Panc1 (cell line): Measurements from ENCODE around the gene LAYN. TPM values are rescaled to one million over a fixed set of nuclear protein-coding genes. Genes with fewer than 3 reads are reported as not detected.

Experiments
- ATAC-seq: fragments of 200-7000 bp; cut with Tn5 transposase; 2 replicates; pipeline ENCODE4 v1.9.1; 2020; ENCODE audit warnings: mild to moderate bottlenecking, moderate library complexity
- BruUV-seq: library from RNA; stranded (reverse); fragments of 400-500 nt; replicated peaks from 2 replicates; lab custom pipeline; 2021; lab: Mats Ljungman, UMichigan
- CTCF ChIA-PET: fragments of 300-600 bp; sonication (Branson Sonifier 250); formaldehyde crosslinking; loops from one replicate; lab custom pipeline; 2022; ENCODE audit warnings: antibody characterized with exemption; lab: Charles Lee
- POLR2A ChIA-PET: fragments of 300-600 bp; sonication (Branson Sonifier 250); formaldehyde crosslinking; loops from one replicate; lab custom pipeline; 2022; ENCODE audit warnings: antibody characterized with exemption; lab: Charles Lee
- DNase-seq: peaks from one replicate; pipeline ENCODE4 v3.0.0-alpha.2; 2010; ENCODE audit warnings: low read depth, low spot score
- H3K27ac ChIP-seq: 2 replicates; pipeline ENCODE4 v1.5.1; 2011; ENCODE audit warnings: mild to moderate bottlenecking, low read length, inconsistent platforms
- H3K27me3 ChIP-seq: fragments of 200-500 bp; sonication (Bioruptor generic); 2 replicates; pipeline ENCODE4 v1.6.0; 2014; ENCODE audit warnings: low read length, inconsistent platforms; ENCODE audit not compliant: control insufficient read depth, insufficient read depth
- H3K36me3 ChIP-seq: fragments of 200-500 bp; sonication (Bioruptor generic); 2 replicates; pipeline ENCODE4 v1.5.1; 2014; ENCODE audit warnings: inconsistent platforms, mild to moderate bottlenecking, low read length, moderate library complexity; ENCODE audit not compliant: control insufficient read depth, insufficient read depth
- H3K4me1 ChIP-seq: 2 replicates; pipeline ENCODE4 v1.5.1; 2011; ENCODE audit warnings: inconsistent platforms, mild to moderate bottlenecking, low read length, moderate library complexity; ENCODE audit not compliant: control insufficient read depth, insufficient read depth
- H3K4me3 ChIP-seq, 2 experiments: 2 replicates each; pipeline ENCODE4 v1.5.1; 2011 to 2012; ENCODE audit warnings: low read depth in 2 of 2, low read length in 2 of 2, mild to moderate bottlenecking in 2 of 2, inconsistent platforms in 1 of 2, moderate library complexity in 1 of 2
- H3K9me3 ChIP-seq: fragments of 200-500 bp; sonication (Bioruptor generic); 2 replicates; pipeline ENCODE4 v1.5.1; 2014; ENCODE audit warnings: low read depth, mild to moderate bottlenecking, inconsistent platforms, low read length, moderate library complexity; ENCODE audit not compliant: control insufficient read depth, insufficient read depth
- CTCF ChIP-seq: fragments of 450-650 bp; IDR thresholded peaks from 2 replicates; pipeline ENCODE4 v1.5.1; 2017; ENCODE audit warnings: mild to moderate bottlenecking
- POLR2AphosphoS5 ChIP-seq: IDR thresholded peaks from 2 replicates; pipeline ENCODE4 v1.6.1; 2012; ENCODE audit warnings: mild to moderate bottlenecking, low read depth, low read length, moderate library complexity
- REST ChIP-seq, 2 experiments: IDR thresholded peaks; 2 replicates each; pipeline ENCODE4 v1.6.1; 2011 to 2012; ENCODE audit warnings: low read depth in 2 of 2, control low read depth in 1 of 2, low read length in 1 of 2, mild to moderate bottlenecking in 1 of 2, moderate library complexity in 1 of 2; ENCODE audit not compliant: insufficient read depth in 1 of 2
- SIN3A ChIP-seq: IDR thresholded peaks from 2 replicates; pipeline ENCODE4 v1.6.1; 2012; ENCODE audit warnings: low read depth, mild to moderate bottlenecking, low read length, moderate library complexity, borderline replicate concordance; ENCODE audit not compliant: insufficient read depth
- TCF7L2 ChIP-seq: IDR thresholded peaks from 2 replicates; pipeline ENCODE4 v1.6.1; 2011; ENCODE audit warnings: mild to moderate bottlenecking, low read depth, low read length, inconsistent platforms
- in situ Hi-C: cut with HindIII; loops from 2 replicates; pipeline ENCODE4 v1.10.0; 2016; ENCODE audit warnings: low sequenced_read_pairs, low pct_unique_long_range_greater_than_20kb
- intact Hi-C: fragments of 100-400 bp; cut with micrococcal nuclease; formaldehyde crosslinking; loops from one replicate; pipeline ENCODE4 v1.10.0; 2022; ENCODE audit not compliant: unreplicated experiment
- total RNA-seq: library from RNA; stranded (reverse); gene quantifications from one replicate; pipeline ENCODE4 v1.2.1, GENCODE V29; 2021; ENCODE audit not compliant: unreplicated experiment

Gene LAYN
- total RNA-seq, 1 experiment from 2014 or later: 3.6 TPM

GRCh38 chr11:111575740-111576139 lies 35.2 kb downstream of the LAYN start:
- Histone ChIP-seq H3K27me3 (no peaks in the 10 kb centered on the region), H3K27ac (no peak overlapping the region), H3K4me1 (no peaks in the 10 kb centered on the region), H3K9me3 (no peaks in the 10 kb centered on the region), H3K36me3 (no peaks in the 10 kb centered on the region), H3K4me3 (no peak overlapping the region)
- CTCF ChIA-PET: no interaction called here
- BruUV-seq: no TSS peak
- intact Hi-C loops (no loop called here), in situ Hi-C loops (no loop called here)
- ATAC-seq: no peak
- POLR2A ChIA-PET: no interaction called here
- no peak for DNase-seq
- TF ChIP-seq SIN3A (no peak), CTCF (no peak), REST (IDR thresholded peaks at IDR 0.05; ENCODE audit: insufficient read depth in 1 of 2, low read depth in 2 of 2, low read length in 1 of 2) (no peak), POLR2AphosphoS5 (no peak), TCF7L2 (no peak)

DNA sequence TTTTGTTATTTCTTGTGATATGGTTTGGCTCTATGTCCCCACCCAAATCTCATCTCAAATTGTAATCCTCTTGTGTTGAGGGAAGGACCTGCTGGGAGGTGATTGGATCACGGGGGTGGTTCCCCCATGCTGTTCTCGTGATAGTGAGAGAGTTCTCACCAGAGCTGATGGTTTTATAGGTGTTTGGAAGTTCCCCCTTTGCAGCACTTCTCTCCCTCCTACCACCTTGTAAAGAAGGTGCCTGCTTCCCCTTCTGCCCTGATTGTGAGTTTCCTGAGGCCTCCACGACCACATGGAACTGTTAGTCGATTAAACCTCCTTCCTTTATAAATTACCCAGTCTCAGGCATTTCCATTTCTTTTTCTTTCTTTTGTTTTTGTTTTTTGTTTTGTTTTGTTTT lies 37.3 kb downstream of the LAYN start:
- BruUV-seq: no TSS peak
- in situ Hi-C loops (no loop called here), intact Hi-C loops (no loop called here)
- POLR2A ChIA-PET: no interaction called here
- ATAC-seq (no peak), DNase-seq (no peak)
- H3K27me3 ChIP-seq: no peaks in the 10 kb centered on the region
- no peaks in the 10 kb centered on the region for H3K36me3 ChIP-seq
- H3K4me3 ChIP-seq: no peak overlapping the region
- TF ChIP-seq POLR2AphosphoS5: no peak
- TF ChIP-seq CTCF: no peak
- no peak for TF ChIP-seq TCF7L2
- no peak for TF ChIP-seq SIN3A
- no peak for TF ChIP-seq REST (IDR thresholded peaks at IDR 0.05; ENCODE audit: insufficient read depth in 1 of 2, low read depth in 2 of 2, low read length in 1 of 2)
- CTCF ChIA-PET: no interaction called here
- no peaks in the 10 kb centered on the region for H3K9me3 ChIP-seq
- no peak overlapping the region for H3K27ac ChIP-seq
- no peaks in the 10 kb centered on the region for H3K4me1 ChIP-seq
